GM12878 (cell line): ENCODE data around the gene DNAJA2. TPM values are rescaled to one million over a fixed set of nuclear protein-coding genes. Genes with fewer than 3 reads are reported as not detected.

Experiments used
- ASH2L ChIP-seq: fragments of 300-600, 200-600 bp; sonication (generic); IDR thresholded peaks from 2 replicates; pipeline ENCODE4 v1.6.1; 2017; ENCODE audit warnings: low read depth, mild to moderate bottlenecking, borderline replicate concordance
- BHLHE40 ChIP-seq, 2 experiments: fragments of 450-650 bp in 1 of 2; IDR thresholded peaks; 2 replicates each; pipeline ENCODE4 v1.6.1; 2011 to 2017; ENCODE audit warnings: low read depth in 2 of 2, borderline replicate concordance in 1 of 2, improper control_type of control experiment in 1 of 2, low read length in 1 of 2, mild to moderate bottlenecking in 1 of 2
- CHD4 ChIP-seq: fragments of 200-600 bp; sonication (generic); IDR thresholded peaks from 2 replicates; pipeline ENCODE4 v1.6.1; 2016; ENCODE audit warnings: mild to moderate bottlenecking
- EP300 ChIP-seq, 2 experiments: fragments of 150-350 bp in 1 of 2; IDR thresholded peaks; 2 replicates each; pipeline ENCODE4 v1.6.1; 2011 to 2012; ENCODE audit warnings: low read depth in 2 of 2, low read length in 2 of 2, borderline replicate concordance in 1 of 2, improper control_type of control experiment in 1 of 2, inconsistent platforms in 1 of 2; ENCODE audit not compliant: control insufficient read depth in 1 of 2
- HCFC1 ChIP-seq: fragments of 150-350 bp; IDR thresholded peaks from 2 replicates; pipeline ENCODE4 v1.6.1; 2014; ENCODE audit warnings: low read length
- HDGF ChIP-seq: fragments of 450-650 bp; IDR thresholded peaks from 2 replicates; pipeline ENCODE4 v1.6.1; 2016; ENCODE audit warnings: antibody characterized with exemption
- LARP7 ChIP-seq: fragments of 450-650 bp; IDR thresholded peaks from 2 replicates; pipeline ENCODE4 v1.6.1; 2017; ENCODE audit warnings: mild to moderate bottlenecking
- NFYA ChIP-seq: IDR thresholded peaks from 2 replicates; pipeline ENCODE4 v1.6.1; 2011; ENCODE audit warnings: low read depth, mild to moderate bottlenecking, low read length, improper control_type of control experiment, borderline replicate concordance
- NRF1 ChIP-seq: conservative IDR thresholded peaks from 2 replicates; pipeline ENCODE4 v1.6.1; 2011; ENCODE audit warnings: mild to moderate bottlenecking, low read depth, low read length, improper control_type of control experiment
- POLR2A ChIP-seq: IDR thresholded peaks from 2 replicates; pipeline ENCODE4 v1.6.1; 2011; ENCODE audit warnings: low read depth, mild to moderate bottlenecking, low read length
- POLR2AphosphoS2 ChIP-seq: IDR thresholded peaks from 2 replicates; pipeline ENCODE4 v1.6.1; 2011; ENCODE audit warnings: low read depth, mild to moderate bottlenecking, low read length, improper control_type of control experiment, moderate library complexity
- SIN3A ChIP-seq: IDR thresholded peaks from 2 replicates; pipeline ENCODE4 v1.6.1; 2012; ENCODE audit warnings: low read depth, low read length, improper control_type of control experiment
- SREBF2 ChIP-seq: IDR thresholded peaks from 2 replicates; pipeline ENCODE4 v1.6.1; 2012; ENCODE audit warnings: mild to moderate bottlenecking, low read length
- SUZ12 ChIP-seq: fragments of 200-600 bp; sonication (generic); IDR thresholded peaks from one replicate; pipeline ENCODE4 v1.6.1; 2018; ENCODE audit warnings: antibody characterized with exemption, mild to moderate bottlenecking; ENCODE audit not compliant: unreplicated experiment
- TBL1XR1 ChIP-seq: IDR thresholded peaks from 2 replicates; pipeline ENCODE4 v1.6.1; 2012; ENCODE audit warnings: low read depth, low read length, improper control_type of control experiment
- TCF3 ChIP-seq: IDR thresholded peaks from 2 replicates; pipeline ENCODE4 v1.6.1; 2012; ENCODE audit warnings: low read depth, mild to moderate bottlenecking, low read length, borderline replicate concordance; ENCODE audit not compliant: insufficient read depth
- polyA plus RNA-seq, 11 experiments: library from polyadenylated mRNA; depleted of rRNA in 4 of 11; unstranded in 6 of 11; stranded (reverse) in 5 of 11; fragments of >200 nt; fragmentation: Nextera tagmentation in 4 of 11; fragmentation: Illumina TruSeq in 1 of 11; extraction: Ambion mirVana in 4 of 11; extraction: Trizol in 1 of 11; gene quantifications; 1 replicate in 1 of 11; 2 replicates in 10 of 11; pipeline versions ENCODE4 v1.2.1 to v1.2.3, GENCODE V29; 2011 to 2016; ENCODE audit warnings: inconsistent platforms in 2 of 11, missing spikeins in 2 of 11, low read depth in 1 of 11
- total RNA-seq, 4 experiments: library from RNA; depleted of rRNA in 3 of 4; stranded (reverse); fragments of >200 nt in 3 of 4; fragmentation: Illumina TruSeq in 1 of 4; extraction: Trizol in 1 of 4; gene quantifications; 2 replicates each; pipeline versions ENCODE4 v1.2.1 to v1.2.3, GENCODE V29; 2013 to 2021
- TF ChIP-seq, protein P1 (sequence below): fragments of 450-650 bp; formaldehyde crosslinking; IDR thresholded peaks from 2 replicates; pipeline ENCODE4 v1.4.0; 2022; ENCODE audit warnings: mild to moderate bottlenecking, moderate library complexity
- TF ChIP-seq, protein P2 (sequence below): fragments of 450-650 bp; IDR thresholded peaks from 2 replicates; pipeline ENCODE4 v1.6.1; 2016; ENCODE audit warnings: mild to moderate bottlenecking
- TF ChIP-seq, protein P3 (sequence below): IDR thresholded peaks from 2 replicates; pipeline ENCODE4 v1.6.1; 2011; ENCODE audit warnings: low read depth, low read length, improper control_type of control experiment, borderline replicate concordance
- TF ChIP-seq, protein P4 (sequence below): fragments of 450-650 bp; conservative IDR thresholded peaks from 2 replicates; pipeline ENCODE4 v1.6.1; 2017; ENCODE audit warnings: mild to moderate bottlenecking, moderate library complexity

Gene DNAJA2
- total and polyA plus RNA-seq, 10 of the 15 experiments (the other 5 are each of a cell fraction or from before 2014, with no cell fraction given) = 26.2 to 96.4 (median 58.1) TPM

DNA sequence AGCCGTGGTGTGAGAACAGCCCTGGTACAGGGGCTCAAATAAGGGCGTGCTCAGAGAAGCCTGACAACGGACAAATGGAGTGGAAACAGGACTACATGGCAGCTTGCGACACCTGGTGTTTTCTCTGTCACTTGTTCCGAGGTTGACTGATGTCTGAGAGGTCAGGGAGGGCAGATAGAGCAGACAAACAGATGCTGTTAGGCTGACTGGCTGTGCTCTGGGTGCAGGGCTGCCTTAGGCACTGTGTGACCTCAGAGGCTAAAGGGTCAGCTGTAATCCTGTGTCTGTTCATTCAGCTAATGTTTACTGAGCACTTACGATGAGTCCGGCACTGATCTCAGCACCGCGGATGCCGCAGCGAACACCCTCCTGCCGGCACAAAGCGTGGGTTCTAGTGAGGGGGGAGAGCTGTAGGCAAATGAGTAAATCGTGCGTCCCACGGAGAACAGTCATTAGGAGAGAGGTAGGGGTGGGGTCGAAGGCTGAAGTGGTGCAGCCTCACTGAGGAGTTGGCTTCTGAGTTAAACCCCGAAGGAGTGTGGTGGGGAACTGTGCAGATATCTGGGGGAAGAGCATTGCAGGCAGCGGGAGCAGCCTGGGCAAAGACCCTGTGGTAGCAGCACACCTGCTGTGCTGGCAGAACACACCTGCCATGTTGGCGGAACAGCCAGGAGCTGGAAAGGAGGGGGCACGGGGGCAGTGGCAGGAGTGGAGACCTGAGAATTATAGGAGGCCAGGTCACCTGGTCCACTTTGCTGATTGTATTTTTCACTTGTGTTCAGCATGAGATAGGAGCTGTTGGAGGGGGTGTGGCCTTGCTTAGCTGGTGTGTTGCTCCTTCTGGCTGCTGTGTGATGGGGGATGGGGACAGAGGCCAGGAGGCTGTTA lies 54.3 kb downstream of the DNAJA2 start (continued):
- TF ChIP-seq, protein P1, sequence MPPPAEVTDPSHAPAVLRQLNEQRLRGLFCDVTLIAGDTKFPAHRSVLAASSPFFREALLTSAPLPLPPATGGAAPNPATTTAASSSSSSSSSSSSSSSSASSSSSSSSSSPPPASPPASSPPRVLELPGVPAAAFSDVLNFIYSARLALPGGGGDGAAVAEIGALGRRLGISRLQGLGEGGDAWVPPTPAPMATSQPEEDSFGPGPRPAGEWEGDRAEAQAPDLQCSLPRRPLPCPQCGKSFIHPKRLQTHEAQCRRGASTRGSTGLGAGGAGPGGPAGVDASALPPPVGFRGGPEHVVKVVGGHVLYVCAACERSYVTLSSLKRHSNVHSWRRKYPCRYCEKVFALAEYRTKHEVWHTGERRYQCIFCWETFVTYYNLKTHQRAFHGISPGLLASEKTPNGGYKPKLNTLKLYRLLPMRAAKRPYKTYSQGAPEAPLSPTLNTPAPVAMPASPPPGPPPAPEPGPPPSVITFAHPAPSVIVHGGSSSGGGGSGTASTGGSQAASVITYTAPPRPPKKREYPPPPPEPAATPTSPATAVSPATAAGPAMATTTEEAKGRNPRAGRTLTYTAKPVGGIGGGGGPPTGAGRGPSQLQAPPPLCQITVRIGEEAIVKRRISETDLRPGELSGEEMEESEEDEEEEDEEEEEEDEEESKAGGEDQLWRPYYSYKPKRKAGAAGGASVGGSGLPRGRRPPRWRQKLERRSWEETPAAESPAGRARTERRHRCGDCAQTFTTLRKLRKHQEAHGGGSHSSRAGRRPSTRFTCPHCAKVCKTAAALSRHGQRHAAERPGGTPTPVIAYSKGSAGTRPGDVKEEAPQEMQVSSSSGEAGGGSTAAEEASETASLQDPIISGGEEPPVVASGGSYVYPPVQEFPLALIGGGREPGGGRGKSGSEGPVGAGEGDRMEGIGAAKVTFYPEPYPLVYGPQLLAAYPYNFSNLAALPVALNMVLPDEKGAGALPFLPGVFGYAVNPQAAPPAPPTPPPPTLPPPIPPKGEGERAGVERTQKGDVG = no peak
- TF ChIP-seq, protein P2, sequence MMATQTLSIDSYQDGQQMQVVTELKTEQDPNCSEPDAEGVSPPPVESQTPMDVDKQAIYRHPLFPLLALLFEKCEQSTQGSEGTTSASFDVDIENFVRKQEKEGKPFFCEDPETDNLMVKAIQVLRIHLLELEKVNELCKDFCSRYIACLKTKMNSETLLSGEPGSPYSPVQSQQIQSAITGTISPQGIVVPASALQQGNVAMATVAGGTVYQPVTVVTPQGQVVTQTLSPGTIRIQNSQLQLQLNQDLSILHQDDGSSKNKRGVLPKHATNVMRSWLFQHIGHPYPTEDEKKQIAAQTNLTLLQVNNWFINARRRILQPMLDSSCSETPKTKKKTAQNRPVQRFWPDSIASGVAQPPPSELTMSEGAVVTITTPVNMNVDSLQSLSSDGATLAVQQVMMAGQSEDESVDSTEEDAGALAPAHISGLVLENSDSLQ = 0 out of 2 replicates have a peak, but pooled peaks have one; percentile 27
- TF ChIP-seq CHD4 (no peak), SUZ12 (no peak), SREBF2 (no peak), TCF3 (peak; percentile 82), LARP7 (no peak), HCFC1 (no peak), SIN3A (no peak), POLR2A (peak; percentile 51), NRF1 (no peak), POLR2AphosphoS2 (no peak), TBL1XR1 (no peak), ASH2L (no peak), BHLHE40 (IDR thresholded peaks at IDR 0.05; ENCODE audit: borderline replicate concordance in 1 of 2, low read depth in 2 of 2, low read length in 1 of 2) (peak in 1 of 2 experiments; percentile 15; a peak in 1 of 4 replicates), NFYA (no peak), EP300 (IDR thresholded peaks at IDR 0.05; ENCODE audit: borderline replicate concordance in 1 of 2, control insufficient read depth in 1 of 2, low read depth in 2 of 2, low read length in 2 of 2) (no peak), HDGF (no peak)
- TF ChIP-seq, protein P3, sequence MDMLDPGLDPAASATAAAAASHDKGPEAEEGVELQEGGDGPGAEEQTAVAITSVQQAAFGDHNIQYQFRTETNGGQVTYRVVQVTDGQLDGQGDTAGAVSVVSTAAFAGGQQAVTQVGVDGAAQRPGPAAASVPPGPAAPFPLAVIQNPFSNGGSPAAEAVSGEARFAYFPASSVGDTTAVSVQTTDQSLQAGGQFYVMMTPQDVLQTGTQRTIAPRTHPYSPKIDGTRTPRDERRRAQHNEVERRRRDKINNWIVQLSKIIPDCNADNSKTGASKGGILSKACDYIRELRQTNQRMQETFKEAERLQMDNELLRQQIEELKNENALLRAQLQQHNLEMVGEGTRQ = no peak
- TF ChIP-seq, protein P4, sequence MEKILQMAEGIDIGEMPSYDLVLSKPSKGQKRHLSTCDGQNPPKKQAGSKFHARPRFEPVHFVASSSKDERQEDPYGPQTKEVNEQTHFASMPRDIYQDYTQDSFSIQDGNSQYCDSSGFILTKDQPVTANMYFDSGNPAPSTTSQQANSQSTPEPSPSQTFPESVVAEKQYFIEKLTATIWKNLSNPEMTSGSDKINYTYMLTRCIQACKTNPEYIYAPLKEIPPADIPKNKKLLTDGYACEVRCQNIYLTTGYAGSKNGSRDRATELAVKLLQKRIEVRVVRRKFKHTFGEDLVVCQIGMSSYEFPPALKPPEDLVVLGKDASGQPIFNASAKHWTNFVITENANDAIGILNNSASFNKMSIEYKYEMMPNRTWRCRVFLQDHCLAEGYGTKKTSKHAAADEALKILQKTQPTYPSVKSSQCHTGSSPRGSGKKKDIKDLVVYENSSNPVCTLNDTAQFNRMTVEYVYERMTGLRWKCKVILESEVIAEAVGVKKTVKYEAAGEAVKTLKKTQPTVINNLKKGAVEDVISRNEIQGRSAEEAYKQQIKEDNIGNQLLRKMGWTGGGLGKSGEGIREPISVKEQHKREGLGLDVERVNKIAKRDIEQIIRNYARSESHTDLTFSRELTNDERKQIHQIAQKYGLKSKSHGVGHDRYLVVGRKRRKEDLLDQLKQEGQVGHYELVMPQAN = no peak
